Neural cell (in vitro differentiated cells): ENCODE results near the gene CAMK2B. TPM values are rescaled to one million over a fixed set of nuclear protein-coding genes. Genes with fewer than 3 reads are reported as not detected.

Experiments used
- H2AFZ ChIP-seq: fragments of 200-600, 300-800 bp; sonication (generic), shearing (Covaris generic); 2 replicates; pipeline ENCODE4 v1.6.0; 2014; ENCODE audit warnings: low read depth, mild to moderate bottlenecking, antibody characterized with exemption, low read length, moderate library complexity
- H3F3A ChIP-seq: fragments of 200-600 bp; shearing (Covaris generic); 2 replicates; pipeline ENCODE4 v1.6.1; 2016; ENCODE audit warnings: mild to moderate bottlenecking, moderate library complexity, mixed read lengths, antibody characterized with exemption, low read length; ENCODE audit not compliant: insufficient read depth, poor library complexity, severe bottlenecking
- H3K27ac ChIP-seq: fragments of 200-600, 300-800 bp; sonication (generic), shearing (Covaris generic); 2 replicates; pipeline ENCODE4 v1.5.1; 2014; ENCODE audit warnings: mild to moderate bottlenecking, low read length, moderate library complexity
- H3K27me3 ChIP-seq: fragments of 300-800, 200-600 bp; sonication (generic), shearing (Covaris generic); 2 replicates; pipeline ENCODE4 v1.6.0; 2014; ENCODE audit warnings: mild to moderate bottlenecking, low read depth, low read length, moderate library complexity; ENCODE audit not compliant: insufficient read depth
- H3K36me3 ChIP-seq: fragments of 300-800, 200-600 bp; sonication (generic), shearing (Covaris generic); 2 replicates; pipeline ENCODE4 v1.5.1; 2014; ENCODE audit warnings: mild to moderate bottlenecking, antibody characterized with exemption, low read length, moderate library complexity; ENCODE audit not compliant: insufficient read depth
- H3K4me2 ChIP-seq: fragments of 300-800, 200-600 bp; sonication (generic), shearing (Covaris generic); 2 replicates; pipeline ENCODE4 v1.6.0; 2014; ENCODE audit warnings: mild to moderate bottlenecking, low read length
- H3K4me3 ChIP-seq: fragments of 300-800, 200-600 bp; sonication (generic), shearing (Covaris generic); 2 replicates; pipeline ENCODE4 v1.5.1; 2014; ENCODE audit warnings: mild to moderate bottlenecking, low read length, moderate library complexity
- H3K79me2 ChIP-seq: fragments of 200-600 bp; shearing (Covaris generic); replicated peaks from 2 replicates; pipeline ENCODE4 v1.6.0; 2014; ENCODE audit warnings: mild to moderate bottlenecking, low read length, moderate library complexity; ENCODE audit not compliant: insufficient read depth
- H3K9ac ChIP-seq: fragments of 300-800, 200-600 bp; sonication (generic), shearing (Covaris generic); 2 replicates; pipeline ENCODE4 v1.6.1; 2016; ENCODE audit warnings: mild to moderate bottlenecking, low read length, mixed read lengths
- H3K9me2 ChIP-seq: fragments of 200-600 bp; shearing (Covaris generic); 2 replicates; pipeline ENCODE4 v1.6.1; 2016; ENCODE audit warnings: mild to moderate bottlenecking, low read length, mixed read lengths; ENCODE audit not compliant: insufficient read depth
- H3K9me3 ChIP-seq: fragments of 200-600, 300-800 bp; sonication (generic), shearing (Covaris generic); 2 replicates; pipeline ENCODE4 v1.6.1; 2016; ENCODE audit warnings: mild to moderate bottlenecking, mixed run types, low read length, moderate library complexity, mixed read lengths
- H4K20me1 ChIP-seq: fragments of 200-600 bp; shearing (Covaris generic); 2 replicates; pipeline ENCODE4 v1.6.1; 2016; ENCODE audit warnings: mild to moderate bottlenecking, mixed run types; ENCODE audit not compliant: insufficient read depth
- EP300 ChIP-seq: fragments of 450-650 bp; conservative IDR thresholded peaks from 2 replicates; pipeline ENCODE4 v1.6.1; 2014; ENCODE audit warnings: antibody characterized with exemption, mild to moderate bottlenecking, moderate library complexity; ENCODE audit not compliant: poor library complexity, severe bottlenecking
- EZH2 ChIP-seq: fragments of 200-600, 300-800 bp; shearing (Covaris generic), sonication (generic); IDR thresholded peaks from 2 replicates; pipeline ENCODE4 v1.6.1; 2014; ENCODE audit warnings: antibody characterized with exemption, low read length, borderline replicate concordance, mild to moderate bottlenecking; ENCODE audit not compliant: insufficient read depth, poor library complexity, severe bottlenecking
- MXI1 ChIP-seq: fragments of 450-650 bp; conservative IDR thresholded peaks from 2 replicates; pipeline ENCODE4 v1.6.1; 2014; ENCODE audit warnings: antibody characterized with exemption, mild to moderate bottlenecking; ENCODE audit not compliant: poor library complexity, severe bottlenecking
- POLR2AphosphoS5 ChIP-seq: IDR thresholded peaks from 2 replicates; pipeline ENCODE4 v1.6.1; 2012
- RAD21 ChIP-seq: fragments of 450-650 bp; conservative IDR thresholded peaks from 2 replicates; pipeline ENCODE4 v1.6.1; 2014; ENCODE audit warnings: antibody characterized with exemption, mild to moderate bottlenecking, moderate library complexity
- SMC3 ChIP-seq: fragments of 450-650 bp; conservative IDR thresholded peaks from 2 replicates; pipeline ENCODE4 v1.6.1; 2014; ENCODE audit warnings: antibody characterized with exemption, mild to moderate bottlenecking, moderate library complexity; ENCODE audit not compliant: poor library complexity
- TAF1 ChIP-seq: IDR thresholded peaks from 2 replicates; pipeline ENCODE4 v1.6.1; 2012; ENCODE audit warnings: low read depth
- polyA plus RNA-seq: library from polyadenylated mRNA; depleted of rRNA; stranded (reverse); fragments of >200 nt; gene quantifications from 2 replicates; pipeline ENCODE4 v1.2.3, GENCODE V29; 2014
- TF ChIP-seq, protein P1 (sequence below): IDR thresholded peaks from 2 replicates; pipeline ENCODE4 v1.6.1; 2012; ENCODE audit warnings: borderline replicate concordance
- TF ChIP-seq, protein P2 (sequence below): fragments of 450-650 bp; IDR thresholded peaks from 2 replicates; pipeline ENCODE4 v1.5.1; 2014; ENCODE audit warnings: antibody characterized with exemption, mild to moderate bottlenecking, moderate library complexity; ENCODE audit not compliant: poor library complexity, severe bottlenecking

CAMK2B gene
- polyA plus RNA-seq, 1 donor from 2014 or later, result 67.3 TPM

DNA sequence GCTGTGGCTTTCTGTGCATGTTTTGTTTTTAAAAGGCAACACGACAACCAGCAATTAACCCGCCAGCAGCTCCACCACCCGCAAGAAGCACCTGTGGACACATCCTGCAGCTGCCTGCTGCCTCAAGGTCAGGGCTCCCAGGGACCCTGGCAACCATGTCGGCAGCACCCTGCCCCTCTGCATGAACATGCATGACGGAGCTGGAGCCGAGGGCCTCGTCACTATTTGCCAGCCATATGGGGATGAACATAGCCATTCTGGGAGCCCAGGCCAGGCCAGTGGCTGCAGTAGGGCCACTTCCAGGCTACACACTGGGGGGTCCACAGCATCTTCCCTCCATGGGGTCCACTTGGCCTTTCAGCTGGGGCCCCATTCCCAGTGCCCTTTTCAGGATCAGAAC is 52.9 kb downstream of the CAMK2B start:
- no peaks in the 10 kb centered on the region for H3K27me3 ChIP-seq
- H4K20me1 ChIP-seq, result no peaks in the 10 kb centered on the region
- no peak overlapping the region for H3K27ac ChIP-seq

DNA sequence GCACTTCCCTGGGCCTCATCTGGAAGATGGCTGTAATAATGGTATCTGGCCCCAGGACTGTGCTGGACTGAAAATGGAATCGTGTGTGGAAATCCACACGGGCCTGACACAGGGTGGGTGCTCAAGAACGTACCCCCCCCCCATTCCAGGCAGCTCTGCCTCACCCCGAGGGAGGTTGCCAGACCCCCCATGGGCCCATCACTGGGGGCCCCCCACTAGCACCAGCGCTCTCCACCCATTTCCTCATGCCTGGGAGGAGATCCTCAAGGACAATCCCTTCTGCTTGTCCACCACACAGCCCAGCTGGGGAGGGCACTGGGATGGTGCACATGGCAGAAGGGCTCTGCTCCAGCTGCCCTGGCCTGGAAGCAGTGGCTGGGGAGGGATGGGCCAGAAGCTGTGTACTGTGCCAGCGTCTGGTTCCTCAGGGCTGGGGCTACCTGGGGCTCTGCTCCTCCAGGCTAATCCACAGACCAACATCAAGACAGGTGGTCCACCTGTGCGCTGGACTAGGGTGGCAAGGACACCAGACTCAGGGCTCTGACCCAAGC is 55.4 kb downstream of the CAMK2B start:
- Histone ChIP-seq H3K27ac (no peak overlapping the region), H3K9me2 (no peaks in the 10 kb centered on the region), H4K20me1 (no peaks in the 10 kb centered on the region), H3K9me3 (no peaks in the 10 kb centered on the region), H3F3A (no peaks in the 10 kb centered on the region), H3K4me3 (no peak overlapping the region), H3K79me2 (no peaks in the 10 kb centered on the region), H3K4me2 (no peak overlapping the region), H2AFZ (no peak overlapping the region), H3K36me3 (no peaks in the 10 kb centered on the region), H3K27me3 (no peaks in the 10 kb centered on the region), H3K9ac (no peak overlapping the region)
- TF ChIP-seq SMC3 (no peak), EP300 (no peak), RAD21 (no peak), POLR2AphosphoS5 (no peak), MXI1 (no peak), TAF1 (no peak), EZH2 (no peak)
- TF ChIP-seq, protein P1, sequence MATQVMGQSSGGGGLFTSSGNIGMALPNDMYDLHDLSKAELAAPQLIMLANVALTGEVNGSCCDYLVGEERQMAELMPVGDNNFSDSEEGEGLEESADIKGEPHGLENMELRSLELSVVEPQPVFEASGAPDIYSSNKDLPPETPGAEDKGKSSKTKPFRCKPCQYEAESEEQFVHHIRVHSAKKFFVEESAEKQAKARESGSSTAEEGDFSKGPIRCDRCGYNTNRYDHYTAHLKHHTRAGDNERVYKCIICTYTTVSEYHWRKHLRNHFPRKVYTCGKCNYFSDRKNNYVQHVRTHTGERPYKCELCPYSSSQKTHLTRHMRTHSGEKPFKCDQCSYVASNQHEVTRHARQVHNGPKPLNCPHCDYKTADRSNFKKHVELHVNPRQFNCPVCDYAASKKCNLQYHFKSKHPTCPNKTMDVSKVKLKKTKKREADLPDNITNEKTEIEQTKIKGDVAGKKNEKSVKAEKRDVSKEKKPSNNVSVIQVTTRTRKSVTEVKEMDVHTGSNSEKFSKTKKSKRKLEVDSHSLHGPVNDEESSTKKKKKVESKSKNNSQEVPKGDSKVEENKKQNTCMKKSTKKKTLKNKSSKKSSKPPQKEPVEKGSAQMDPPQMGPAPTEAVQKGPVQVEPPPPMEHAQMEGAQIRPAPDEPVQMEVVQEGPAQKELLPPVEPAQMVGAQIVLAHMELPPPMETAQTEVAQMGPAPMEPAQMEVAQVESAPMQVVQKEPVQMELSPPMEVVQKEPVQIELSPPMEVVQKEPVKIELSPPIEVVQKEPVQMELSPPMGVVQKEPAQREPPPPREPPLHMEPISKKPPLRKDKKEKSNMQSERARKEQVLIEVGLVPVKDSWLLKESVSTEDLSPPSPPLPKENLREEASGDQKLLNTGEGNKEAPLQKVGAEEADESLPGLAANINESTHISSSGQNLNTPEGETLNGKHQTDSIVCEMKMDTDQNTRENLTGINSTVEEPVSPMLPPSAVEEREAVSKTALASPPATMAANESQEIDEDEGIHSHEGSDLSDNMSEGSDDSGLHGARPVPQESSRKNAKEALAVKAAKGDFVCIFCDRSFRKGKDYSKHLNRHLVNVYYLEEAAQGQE, result no peak
- TF ChIP-seq, protein P2, sequence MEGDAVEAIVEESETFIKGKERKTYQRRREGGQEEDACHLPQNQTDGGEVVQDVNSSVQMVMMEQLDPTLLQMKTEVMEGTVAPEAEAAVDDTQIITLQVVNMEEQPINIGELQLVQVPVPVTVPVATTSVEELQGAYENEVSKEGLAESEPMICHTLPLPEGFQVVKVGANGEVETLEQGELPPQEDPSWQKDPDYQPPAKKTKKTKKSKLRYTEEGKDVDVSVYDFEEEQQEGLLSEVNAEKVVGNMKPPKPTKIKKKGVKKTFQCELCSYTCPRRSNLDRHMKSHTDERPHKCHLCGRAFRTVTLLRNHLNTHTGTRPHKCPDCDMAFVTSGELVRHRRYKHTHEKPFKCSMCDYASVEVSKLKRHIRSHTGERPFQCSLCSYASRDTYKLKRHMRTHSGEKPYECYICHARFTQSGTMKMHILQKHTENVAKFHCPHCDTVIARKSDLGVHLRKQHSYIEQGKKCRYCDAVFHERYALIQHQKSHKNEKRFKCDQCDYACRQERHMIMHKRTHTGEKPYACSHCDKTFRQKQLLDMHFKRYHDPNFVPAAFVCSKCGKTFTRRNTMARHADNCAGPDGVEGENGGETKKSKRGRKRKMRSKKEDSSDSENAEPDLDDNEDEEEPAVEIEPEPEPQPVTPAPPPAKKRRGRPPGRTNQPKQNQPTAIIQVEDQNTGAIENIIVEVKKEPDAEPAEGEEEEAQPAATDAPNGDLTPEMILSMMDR, result no peak

More for the DNA sequence above, 52.9 kb downstream of the CAMK2B start:
- no peak overlapping the region for H3K9ac ChIP-seq
- H3K79me2 ChIP-seq, result no peaks in the 10 kb centered on the region
- no peaks in the 10 kb centered on the region for H3K9me3 ChIP-seq
- no peak for TF ChIP-seq EP300
- TF ChIP-seq POLR2AphosphoS5, result no peak
- TF ChIP-seq EZH2, result no peak
- TF ChIP-seq, protein P1, result no peak
- TF ChIP-seq MXI1, result no peak
- TF ChIP-seq TAF1, result no peak
- no peak for TF ChIP-seq SMC3
- TF ChIP-seq, protein P2, result no peak
- no peak for TF ChIP-seq RAD21
- H3F3A ChIP-seq, result no peaks in the 10 kb centered on the region
- no peak overlapping the region for H3K4me3 ChIP-seq
- H3K9me2 ChIP-seq, result no peaks in the 10 kb centered on the region
- no peaks in the 10 kb centered on the region for H3K36me3 ChIP-seq
- H2AFZ ChIP-seq, result no peak overlapping the region
- no peak overlapping the region for H3K4me2 ChIP-seq
